HG02610 (cell line): ENCODE results near the gene MYH15.
A peak's percentile ranks its signal among the peaks of the same experiment; 100 is the strongest.

Experiments
- ATAC-seq: cut with Tn5 transposase; IDR thresholded peaks from one replicate; pipeline ENCODE4 v1.9.1; 2021; ENCODE audit warnings: mild to moderate bottlenecking, moderate library complexity; ENCODE audit not compliant: unreplicated experiment

Gene MYH15

DNA sequence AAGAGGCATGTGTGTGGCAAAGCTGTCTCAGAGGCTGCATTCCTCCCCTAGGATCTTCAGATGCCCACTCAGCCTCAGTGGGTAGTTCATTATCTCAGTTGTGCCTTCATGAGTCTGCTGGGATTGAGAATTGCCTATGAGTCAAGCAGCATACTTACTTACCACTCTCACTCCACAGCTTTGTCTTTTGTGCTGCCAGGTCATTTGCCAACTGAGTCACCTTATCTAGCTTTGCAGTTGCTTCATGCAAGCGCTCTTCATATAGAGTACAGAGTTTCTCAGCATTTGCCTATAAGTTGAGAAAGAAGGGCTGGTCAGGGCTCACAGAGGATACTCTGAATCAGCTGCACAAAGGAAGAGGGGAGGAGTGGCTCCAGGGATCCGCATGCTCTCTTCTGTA lies 89.5 kb downstream of the MYH15 start:
- no peak for ATAC-seq

DNA sequence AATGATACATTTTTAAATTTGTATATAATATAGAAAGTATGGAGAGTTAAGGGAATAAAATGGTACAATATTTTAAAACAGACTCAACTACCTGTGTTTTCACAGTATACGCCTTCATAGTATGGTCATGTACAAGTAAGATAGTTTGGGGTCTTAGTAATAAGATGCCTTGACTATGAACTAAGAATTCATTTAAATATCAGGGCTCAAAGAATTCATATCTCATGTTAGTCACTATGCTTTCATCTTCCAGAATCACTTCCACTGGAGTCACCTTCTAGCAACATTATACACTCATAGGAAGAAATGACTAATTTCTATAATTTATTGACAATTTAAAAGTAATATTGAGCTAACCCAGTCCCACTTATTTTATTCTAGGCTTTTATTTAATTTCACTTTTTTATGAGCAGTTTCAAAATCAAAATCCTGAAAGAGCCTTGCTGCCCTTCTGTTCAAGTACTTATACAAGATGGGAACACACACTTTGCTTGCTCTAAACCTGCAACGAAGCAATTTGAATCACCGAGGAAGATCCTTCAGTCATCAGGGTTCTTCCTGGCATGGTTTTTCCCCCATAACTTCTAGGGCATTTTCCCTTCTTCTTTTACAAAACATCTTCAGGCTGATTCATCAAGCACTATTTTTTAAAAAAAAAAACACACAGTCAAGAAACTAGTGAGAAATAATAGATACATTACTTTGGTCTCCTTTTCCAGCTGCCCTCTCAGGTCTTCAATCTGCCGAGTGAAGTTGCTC lies 94.1 kb downstream of the MYH15 start:
- ATAC-seq: no peak

DNA sequence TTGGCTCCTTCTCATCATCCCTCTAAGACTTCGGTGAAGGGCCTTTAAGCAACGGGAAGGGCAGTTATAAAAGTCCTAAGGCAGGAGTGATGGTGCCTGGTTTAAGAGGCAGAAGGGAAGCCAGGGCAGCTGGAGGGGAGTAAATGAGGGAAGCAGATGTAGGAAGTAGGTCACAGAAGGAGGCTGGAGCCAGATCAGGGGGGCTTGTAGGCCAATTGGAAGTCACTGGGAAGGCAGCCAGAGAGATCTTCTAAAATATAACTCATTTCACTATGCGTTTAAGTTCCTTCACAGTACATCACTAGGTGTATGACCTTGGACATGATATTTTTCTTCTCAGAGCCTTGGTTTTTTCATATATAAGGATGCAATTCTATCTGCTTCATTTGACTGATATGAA lies 94.7 kb downstream of the MYH15 start:
- no peak for ATAC-seq

DNA sequence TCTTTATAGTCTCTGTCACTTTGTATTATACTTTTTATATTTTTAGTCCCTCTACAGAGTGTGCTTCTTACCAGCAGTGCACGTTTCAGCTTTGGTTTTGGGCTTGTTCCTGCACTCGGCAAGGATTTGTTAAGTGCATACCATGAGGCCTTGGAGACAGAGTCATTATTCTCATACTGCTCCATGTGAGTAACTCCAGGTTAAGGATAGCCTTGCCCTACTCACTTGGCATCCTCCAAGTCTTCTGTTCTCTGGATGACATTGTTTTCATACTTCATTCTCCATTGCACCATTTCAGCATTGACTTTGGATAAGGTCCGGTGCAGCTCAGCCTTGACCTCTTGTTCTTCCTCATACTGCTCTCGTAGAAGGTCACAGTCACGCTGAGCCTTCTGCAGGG lies 96.4 kb downstream of the MYH15 start:
- no peak for ATAC-seq

DNA sequence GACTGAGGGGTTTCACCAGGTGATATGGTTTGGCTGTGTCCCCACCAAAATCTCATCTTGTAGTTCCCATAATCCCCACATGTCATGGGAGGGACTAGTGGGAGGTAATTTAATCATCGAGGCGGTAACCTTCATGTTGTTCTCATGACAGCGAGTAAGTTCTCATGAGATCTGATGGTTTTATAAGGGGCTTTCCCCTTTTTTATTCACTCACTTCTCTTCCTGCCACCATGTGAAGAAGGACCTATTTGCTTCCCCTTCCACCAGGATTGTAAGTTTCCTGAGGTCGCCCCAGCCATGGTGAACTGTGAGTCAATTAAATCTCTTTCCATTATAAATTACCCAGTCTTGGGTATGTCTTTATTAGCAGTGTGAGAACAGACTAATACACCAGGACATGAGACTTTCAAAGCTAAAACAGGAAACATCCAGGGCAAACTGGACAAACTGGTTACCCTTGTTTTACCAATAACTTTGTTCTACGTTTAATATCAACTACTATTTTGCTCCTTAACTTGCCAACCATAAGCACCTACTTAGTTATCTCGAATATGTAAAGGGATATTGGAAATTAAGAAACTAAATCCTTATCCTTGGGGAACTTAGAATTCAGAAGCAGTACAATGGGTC lies 98.2 kb downstream of the MYH15 start:
- ATAC-seq: no peak

DNA sequence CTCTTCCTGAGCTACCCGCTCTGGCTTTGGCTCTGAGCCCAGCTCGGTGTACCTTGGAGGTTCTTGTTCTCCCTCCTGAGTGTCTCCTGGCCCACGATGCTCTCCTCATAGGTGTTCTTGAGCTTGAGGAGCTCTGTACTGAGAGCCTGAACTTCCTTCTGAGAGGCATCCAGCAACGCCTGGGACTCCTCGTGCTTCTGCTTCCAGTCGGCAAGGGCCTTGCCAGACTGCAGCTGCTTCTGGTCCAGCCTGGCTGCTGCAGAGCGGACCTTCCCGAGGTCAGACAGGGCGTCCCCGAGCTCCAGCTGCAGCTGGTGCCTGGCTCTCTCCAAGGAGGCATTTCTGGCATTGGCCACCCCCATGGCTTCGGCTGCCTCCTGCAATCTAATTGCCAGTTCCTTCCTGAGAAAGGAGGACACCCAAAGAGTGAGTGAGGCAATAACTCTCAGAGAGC lies 99.8 kb downstream of the MYH15 start:
- ATAC-seq: no peak

DNA sequence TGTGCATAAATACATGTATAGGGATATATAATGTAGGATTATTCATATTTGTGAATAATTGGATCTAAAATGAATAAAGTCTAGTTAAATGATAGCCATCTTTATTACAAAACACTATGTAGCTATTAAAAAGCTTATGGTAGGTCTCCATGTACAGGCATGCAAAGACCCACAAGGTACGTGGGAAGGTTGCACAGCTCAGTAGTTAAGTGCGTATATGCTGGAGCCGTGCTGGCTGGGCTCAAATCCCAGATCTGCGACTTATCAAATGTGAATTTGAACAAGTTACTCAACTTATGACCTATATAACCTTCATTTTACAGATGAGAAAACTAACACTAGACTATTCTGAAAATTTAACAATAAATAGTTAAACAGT lies 100.6 kb downstream of the MYH15 start:
- no peak for ATAC-seq

DNA sequence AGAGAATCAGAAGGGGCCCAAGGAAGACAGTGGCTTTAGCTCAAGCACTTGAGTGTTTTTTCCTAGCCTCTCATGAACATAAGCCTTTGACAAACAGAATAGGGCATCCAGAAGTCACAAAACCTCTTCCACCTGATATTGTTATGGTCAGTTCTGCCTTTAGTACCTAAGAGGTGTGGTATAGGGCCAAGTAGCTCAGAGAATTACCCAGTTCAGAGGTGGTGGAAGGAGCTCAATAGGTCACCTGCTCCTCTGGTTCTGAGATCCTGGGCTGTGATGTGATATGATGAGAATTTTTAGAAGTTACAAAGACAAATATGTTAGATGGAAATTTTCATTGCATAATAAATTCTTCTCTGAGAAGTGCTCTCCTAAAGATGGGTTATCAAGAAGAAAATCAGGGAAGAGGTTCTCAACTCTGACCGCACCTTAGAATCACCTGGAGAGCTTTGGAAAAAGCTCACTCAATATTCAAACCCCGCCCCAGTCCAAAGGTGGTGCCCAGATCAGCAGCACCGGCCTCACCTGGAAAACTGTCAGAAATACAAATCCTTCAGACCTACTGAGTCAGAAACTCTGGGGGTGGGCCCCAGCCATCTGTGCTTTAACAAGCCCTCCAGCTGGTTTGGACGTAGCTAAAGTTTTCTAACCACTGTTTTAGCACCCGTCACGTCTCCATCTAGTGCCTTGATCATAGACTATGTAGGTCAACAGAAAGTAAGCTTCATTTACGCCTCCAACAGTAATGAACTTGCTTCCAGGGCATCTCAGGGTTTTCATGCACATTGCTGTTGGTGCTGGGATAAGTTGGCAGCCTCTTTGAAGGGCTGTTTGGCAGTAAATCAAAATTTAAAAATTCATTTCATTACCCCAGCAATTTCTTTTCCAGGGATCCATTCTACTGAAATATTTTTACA lies 101.3 kb downstream of the MYH15 start:
- ATAC-seq: no peak

DNA sequence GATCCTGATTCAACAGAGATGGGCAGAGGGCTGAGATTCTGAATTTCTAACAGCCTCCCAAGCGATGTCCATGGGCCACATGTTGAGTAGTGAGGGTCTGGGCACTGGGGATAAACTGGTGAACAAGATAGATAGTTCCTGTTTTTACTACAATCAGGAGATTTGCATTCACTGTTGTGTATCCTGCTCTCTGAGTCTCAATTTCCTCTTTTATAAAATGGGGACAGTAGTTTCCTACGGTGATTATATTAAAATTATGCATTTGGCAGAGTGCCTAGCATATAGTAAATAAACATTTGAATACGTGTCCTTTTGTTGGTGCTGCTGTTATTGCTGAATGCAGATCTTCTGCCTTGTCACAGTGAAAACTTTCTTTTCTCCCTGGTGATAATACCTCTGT lies 102.5 kb downstream of the MYH15 start:
- no peak for ATAC-seq

DNA sequence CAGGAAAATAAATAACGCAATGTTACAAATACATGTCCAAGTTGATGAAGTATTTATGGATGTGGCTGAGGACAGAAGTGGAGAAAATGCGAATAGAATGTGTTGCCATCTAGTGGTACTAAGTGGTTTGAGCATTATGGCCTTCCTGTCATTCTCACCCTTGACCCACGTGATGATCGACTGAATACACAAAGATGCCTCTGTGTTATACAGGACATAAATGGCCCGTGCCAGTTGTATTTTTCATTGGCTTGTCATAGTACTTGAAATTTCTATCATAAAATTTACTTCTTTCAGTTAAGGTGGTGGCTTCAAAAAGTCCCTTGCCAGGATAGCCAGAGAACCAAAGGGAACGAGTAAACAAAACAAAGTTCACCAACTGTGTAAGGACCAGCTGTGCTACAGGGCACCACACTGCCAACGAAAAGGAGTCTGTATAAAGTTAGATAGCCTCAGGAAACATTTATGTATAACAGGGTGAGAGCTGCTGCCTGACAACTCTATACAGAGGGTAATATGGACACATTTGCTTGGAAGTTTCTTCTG lies 103.7 kb downstream of the MYH15 start:
- peak; percentile 89 for ATAC-seq

DNA sequence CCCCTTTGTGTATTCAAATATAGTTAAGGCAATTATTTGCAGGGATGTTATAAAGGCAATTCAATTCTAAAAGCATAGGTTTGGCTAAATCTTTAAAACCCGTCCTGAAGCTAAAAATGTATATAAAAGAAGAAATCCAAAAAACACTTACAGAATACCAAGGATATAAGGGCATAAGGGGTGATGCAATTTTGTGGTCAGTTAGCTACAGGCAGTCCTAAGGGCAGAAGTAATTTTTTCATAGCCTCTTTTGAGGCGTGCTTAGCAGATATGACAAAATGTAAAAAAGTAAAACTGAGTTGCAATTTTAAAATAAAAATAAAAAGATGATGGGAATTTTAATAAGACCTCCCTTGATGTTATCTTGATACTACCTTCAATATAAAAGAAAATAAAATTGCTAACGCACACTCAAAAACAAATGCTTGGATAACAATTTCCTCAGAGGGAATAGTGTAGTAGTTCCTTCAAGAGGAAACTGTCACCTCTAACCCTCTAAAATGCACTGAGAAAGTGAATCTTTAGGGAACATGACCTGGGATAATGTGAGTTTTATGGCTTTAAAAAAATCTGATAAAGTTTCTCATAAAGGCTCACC lies 104.2 kb downstream of the MYH15 start:
- ATAC-seq: peak; percentile 5

DNA sequence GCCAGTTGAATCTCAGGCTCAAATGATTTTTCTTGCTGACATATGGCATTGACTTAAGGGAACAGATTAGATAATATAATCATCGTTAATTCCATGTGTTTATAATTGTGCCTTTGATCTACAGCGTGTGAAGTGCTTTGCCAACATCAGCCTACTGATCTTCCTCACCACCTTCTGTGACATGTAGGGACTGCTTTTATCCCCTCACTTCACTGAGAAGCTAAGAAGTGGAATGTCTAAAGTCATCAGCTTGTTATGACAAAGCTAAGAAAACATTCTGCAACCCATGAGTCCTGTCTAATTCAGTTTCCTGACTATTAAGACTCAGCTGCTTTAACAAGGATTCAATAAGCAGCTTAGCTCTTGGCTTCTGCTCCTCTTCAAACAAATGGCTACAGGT lies 106.0 kb downstream of the MYH15 start:
- ATAC-seq: no peak

DNA sequence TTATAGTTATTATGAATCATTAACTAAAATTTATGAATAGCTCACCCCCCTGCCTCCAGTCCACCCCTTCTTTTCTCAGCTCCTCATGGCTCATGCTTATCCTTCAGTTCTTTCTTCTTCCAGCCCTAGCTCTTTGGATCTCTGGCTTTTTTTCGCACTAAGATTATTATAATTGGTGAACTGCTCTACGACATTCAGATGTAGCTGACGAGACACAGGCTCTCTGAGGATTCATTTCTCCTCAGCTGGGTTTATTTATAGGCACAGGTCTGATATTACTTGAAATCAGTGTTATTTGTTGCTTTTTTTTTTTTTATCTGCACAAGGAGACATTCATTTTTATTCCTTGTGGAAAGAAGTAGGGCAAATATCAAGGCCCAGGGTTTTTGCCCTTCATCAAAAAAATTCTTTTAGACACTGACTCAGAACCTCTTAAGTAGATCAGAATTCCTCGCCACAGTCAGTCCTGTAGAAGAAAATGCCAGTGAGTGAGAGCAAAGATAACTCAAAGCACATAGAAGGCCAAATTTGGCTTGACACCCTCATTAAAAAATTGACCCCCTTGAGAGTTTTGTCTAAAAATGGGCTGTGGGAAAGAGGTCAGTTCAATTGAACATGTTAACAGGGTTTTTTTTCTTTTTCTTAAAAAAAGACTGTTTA lies 106.6 kb downstream of the MYH15 start:
- no peak for ATAC-seq

DNA sequence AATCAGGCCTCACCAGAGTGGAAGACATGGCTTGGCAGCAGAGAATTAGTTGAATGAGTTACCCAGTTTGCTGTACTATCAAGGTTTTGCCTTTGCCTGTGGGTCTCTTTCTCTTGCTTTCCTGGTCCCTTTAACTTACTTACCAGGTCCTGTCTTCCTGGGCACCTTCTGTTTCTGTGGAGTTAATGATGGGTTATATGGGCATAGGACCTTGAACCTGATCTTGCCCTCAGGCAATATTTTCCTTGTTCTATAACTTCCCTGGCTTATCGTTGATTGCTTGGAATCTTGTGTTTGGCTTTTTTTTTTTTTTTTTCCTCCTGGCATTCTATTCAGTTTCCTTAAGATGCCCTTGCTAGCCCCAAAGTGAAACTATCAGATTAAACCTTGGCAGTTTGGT lies 107.2 kb downstream of the MYH15 start:
- ATAC-seq: no peak

DNA sequence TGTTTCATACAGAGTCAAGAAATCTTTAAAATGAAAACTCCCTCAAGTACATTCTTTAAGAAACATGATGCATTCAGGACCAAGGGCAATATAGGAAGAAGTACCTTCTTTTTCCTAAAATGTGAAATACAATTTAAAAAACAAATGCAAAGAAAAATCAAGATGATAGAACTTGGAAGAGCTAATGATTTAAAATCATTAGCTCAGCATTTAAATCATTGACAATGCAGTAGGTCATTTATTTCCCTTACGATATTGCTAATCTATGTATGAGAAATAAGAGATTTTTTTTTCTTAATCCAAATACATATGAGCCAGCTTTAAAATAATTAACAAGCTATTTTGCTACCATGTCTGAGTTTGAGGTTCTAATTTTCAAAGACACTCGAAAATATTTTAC lies 108.6 kb downstream of the MYH15 start:
- ATAC-seq: no peak

DNA sequence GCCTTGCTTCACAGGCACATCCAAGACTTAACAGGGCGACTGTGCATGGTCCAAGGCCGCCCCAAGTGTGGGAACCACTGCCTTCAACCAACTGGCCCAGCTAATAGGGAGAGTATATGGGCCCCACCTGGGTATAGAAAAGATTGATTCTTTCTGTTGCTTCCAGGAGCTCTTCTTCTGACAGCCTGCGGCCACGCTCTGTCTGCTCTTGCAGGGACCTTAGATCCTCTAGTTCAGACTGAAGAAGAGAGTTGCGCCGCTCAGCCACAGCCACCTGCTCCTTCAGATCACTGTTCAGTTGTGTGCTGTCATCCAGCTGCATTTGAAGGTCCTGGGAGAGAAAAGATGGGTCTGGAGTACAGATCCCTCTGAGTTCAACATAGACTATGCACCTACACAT lies 111.9 kb downstream of the MYH15 start:
- no peak for ATAC-seq

DNA sequence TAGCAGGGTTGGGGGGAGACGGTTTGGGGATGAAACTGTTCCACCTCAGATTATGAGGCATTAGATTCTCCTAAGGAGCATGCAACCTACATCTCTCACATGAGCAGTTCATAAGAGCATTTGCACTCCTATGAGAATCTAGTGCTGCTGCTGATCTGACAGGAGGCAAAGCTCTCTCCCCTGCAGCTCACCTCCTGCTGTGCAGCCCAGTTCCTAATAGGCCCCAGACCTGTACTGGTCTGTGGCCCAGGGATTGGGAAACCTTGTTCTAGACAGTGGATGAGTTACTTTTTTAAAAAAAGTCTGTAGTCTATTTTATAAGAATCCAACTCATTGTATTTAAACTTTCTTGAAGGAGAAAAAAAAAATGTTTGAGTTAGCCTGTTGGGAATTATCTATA lies 114.1 kb downstream of the MYH15 start:
- ATAC-seq: no peak

DNA sequence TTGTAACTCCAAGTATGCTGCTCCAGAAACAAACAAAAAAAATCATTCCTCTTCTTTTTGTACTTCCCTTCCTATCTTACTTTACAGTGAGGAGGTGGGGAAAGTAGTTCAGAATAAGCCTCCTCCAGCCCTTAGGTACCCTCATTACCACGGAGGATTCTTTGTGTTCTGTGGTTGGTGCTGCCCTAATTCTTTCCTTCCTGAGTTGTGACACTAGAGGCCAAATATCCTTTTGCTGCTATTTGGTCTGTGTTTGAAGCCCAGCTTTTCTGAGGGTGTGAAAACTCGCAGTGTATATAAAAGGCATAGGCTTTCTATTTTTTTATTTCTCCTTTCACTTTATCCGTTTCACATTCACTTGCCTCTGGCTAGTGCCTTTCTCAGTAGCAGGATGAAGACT lies 115.8 kb downstream of the MYH15 start:
- no peak for ATAC-seq

DNA sequence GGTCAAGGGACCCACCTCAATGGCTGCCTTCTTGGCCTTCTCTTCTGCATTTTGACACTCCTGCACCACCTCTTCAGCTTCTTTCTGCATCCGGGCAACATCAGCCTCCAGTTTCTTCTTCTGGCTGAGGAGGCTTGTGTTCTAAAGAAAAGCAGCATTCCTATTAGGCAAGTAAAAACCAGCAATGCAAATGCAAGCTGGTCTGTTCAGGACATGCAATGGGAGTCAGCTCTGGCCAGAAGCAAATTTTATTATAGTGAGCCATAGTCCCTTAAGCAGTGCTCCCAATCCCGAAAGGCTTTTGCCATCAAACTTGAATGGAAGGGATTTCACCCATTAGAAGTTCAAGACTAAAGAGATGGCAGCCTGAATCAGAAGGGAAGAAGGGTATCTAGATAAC lies 116.4 kb downstream of the MYH15 start:
- no peak for ATAC-seq

DNA sequence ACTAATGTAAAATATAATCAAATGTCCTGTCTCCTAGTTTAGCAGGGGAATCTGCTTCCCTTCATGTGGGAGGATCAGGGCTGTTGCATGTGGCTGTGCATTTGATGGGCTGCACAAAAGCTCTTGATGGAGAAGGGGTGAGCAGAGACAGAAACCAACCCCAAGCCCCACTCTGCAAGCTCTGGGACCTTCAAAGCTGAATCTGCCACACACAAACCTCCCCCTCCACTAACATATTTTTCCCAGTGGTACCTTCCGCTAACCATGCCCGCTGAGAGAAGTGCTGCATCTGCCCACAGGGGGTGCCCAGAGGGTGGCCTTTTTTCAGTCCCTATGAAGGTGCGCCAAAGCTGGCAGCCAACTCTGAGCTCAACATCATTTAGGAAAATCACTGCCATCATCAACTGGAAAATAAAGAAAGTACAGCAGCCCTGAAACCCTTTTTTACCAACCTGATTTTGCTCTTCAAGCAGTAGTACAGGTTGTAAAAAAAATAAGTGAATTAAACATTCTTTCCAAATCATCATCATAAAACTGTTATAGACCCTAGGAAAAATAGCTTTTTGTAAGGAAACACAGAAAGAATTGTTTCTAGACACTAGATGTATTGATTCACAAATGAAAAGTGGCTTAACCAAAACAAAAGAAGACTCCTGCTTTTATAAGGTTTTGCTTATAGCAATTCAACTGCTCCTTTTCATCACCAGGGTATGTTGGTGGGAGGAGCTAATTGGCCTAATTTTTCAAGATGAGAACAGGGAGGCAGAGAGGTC lies 117.1 kb downstream of the MYH15 start:
- no peak for ATAC-seq
